Activated CD4-positive, alpha-beta memory T cell treated with anti-CD3 and anti-CD28 coated beads, Interleukin-2, amount 10 ng/mL, durations not matched to agents 7 days and 5 days (primary cell): ENCODE data around the gene ARRDC1. TPM values are rescaled to one million over a fixed set of nuclear protein-coding genes. Genes with fewer than 3 reads are reported as not detected.
A peak's percentile ranks its signal among the peaks of the same experiment; 100 is the strongest.

ENCODE experiments used
- CTCF ChIA-PET: fragments of 350-600 bp; sonication (Branson Sonifier 250); formaldehyde crosslinking; loops from one replicate; lab custom pipeline; 2021; ENCODE audit warnings: antibody characterized with exemption, inconsistent platforms; lab: Charles Lee
- POLR2A ChIA-PET: fragments of 350-600 bp; sonication (Branson Sonifier 250); formaldehyde crosslinking; loops from one replicate; lab custom pipeline; 2021; ENCODE audit warnings: antibody characterized with exemption; lab: Charles Lee
- DNase-seq: peaks from one replicate; pipeline ENCODE4 v3.0.0-alpha.2; 2020
- H3K27ac Mint-ChIP-seq: one replicate; pipeline ENCODE4 v1.8.0; 2021; ENCODE audit warnings: mild to moderate bottlenecking, mixed read lengths
- H3K27me3 Mint-ChIP-seq: one replicate; pipeline ENCODE4 v1.8.0; 2021; ENCODE audit warnings: mixed read lengths
- H3K36me3 Mint-ChIP-seq: one replicate; pipeline ENCODE4 v1.8.0; 2021; ENCODE audit warnings: low read depth, mixed read lengths
- H3K4me1 Mint-ChIP-seq: one replicate; pipeline ENCODE4 v1.8.0; 2021; ENCODE audit warnings: mixed read lengths
- H3K4me3 Mint-ChIP-seq: one replicate; pipeline ENCODE4 v1.8.0; 2021; ENCODE audit warnings: mild to moderate bottlenecking, mixed read lengths
- H3K9me3 Mint-ChIP-seq: one replicate; pipeline ENCODE4 v1.8.0; 2021; ENCODE audit warnings: mixed read lengths
- total RNA-seq, 2 experiments: library from RNA; stranded (reverse); gene quantifications; one replicate each; pipeline ENCODE4 v1.2.3, GENCODE V29; 2021

The ARRDC1 gene
- total RNA-seq, 2 experiments from 2014 or later: 49.8 to 55.9 TPM

DNA sequence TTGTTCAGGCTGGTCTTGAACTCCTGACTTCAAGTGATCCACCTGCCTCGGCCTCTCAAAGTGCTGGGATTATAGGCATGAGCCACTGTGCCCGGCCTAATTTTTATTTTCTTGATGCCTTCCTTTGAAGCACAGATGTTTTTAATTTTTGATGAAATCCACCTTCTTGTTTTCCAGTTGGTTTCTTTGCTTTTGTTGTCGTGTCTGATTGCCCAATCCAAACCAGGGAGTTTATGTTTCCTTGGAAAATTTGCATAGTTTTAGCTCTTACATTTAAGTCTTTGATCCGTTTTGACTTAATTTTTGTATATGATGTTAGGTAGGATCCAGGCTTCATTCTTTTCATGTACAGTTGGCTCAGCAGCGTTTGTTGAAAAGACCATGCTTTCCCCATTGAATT, 28.5 kb downstream of the ARRDC1 start:
- Mint-ChIP-seq H3K4me1 (peaks cover 43% of the 10 kb centered on the region), H3K9me3 (no peaks in the 10 kb centered on the region), H3K27ac (no peak overlapping the region), H3K27me3 (no peaks in the 10 kb centered on the region), H3K4me3 (no peak overlapping the region), H3K36me3 (peaks cover 7% of the 10 kb centered on the region)
- ChIA-PET CTCF (no interaction called here), POLR2A (no interaction called here)
- DNase-seq: no peak

DNA sequence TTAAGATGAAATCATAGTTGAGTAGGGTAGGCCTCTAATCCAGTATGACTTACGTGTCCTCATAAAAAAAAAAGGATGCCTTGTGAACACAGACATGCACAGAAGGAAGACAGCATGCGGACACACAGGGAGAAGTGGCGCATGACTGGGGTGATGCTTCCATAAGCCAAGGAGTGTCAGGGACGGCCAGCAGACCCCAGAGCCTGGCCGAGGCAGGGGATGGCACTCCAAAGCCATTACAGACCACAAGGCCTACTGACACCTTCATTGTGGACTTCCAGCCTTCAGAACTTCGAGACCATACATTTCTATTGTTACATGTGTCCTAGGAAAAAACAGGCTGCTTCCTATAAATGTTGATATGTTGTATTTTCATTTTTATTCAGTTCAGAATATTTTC, 33.2 kb downstream of the ARRDC1 start:
- Mint-ChIP-seq H3K4me1 (peaks cover 36% of the 10 kb centered on the region), H3K4me3 (peak overlapping the region; percentile 69), H3K27me3 (no peaks in the 10 kb centered on the region), H3K27ac (peak overlapping the region; percentile 78), H3K36me3 (peaks cover 30% of the 10 kb centered on the region), H3K9me3 (no peaks in the 10 kb centered on the region)
- DNase-seq: no peak
- CTCF ChIA-PET: interaction anchor here (1.4 kb wide), 1 partner anchor 20 kb away, joined by 4 read pairs; the partner anchor contains the start of gene EHMT1
- POLR2A ChIA-PET: interaction anchor here (1.3 kb wide), 1 partner anchor 10 kb away, joined by 3 read pairs; no protein-coding TSS in a partner anchor

DNA sequence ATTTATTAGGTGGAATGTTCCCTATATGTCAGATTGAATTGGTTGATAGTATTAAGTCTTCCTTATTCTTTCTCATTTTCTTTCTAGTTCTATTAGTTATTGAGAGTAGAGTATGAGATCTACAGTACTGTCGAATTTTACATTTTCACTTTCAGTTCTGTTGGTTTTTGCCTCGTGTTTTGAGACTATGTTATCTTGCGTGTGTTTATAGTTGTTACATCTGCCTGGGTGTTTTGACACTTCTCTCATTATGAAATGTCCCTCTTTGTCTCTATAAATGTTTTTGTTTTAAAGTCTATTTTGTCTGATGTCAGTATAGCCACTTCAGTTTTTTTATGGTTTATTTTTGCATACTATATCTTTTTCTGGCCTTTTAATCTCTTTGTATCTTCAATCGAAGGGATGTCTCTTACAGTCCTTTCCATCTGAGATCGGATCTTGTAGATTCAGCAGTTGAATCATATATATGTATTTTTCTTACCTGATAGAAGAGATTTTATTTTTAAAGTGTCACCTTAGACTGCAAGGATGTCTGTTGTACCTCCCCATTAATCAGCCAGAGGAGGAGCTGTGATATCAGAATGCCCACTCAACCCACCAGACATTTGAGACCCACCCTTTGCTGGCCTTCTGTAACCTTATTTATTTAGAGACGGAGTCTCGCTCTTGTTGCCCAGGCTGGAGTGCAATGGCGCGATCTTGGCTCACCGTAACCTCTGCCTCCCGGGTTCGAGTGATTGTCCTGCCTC, 34.0 kb downstream of the ARRDC1 start:
- no peak for DNase-seq
- Mint-ChIP-seq H3K4me1 (peaks cover 36% of the 10 kb centered on the region), H3K4me3 (peak overlapping the region; percentile 69), H3K9me3 (no peaks in the 10 kb centered on the region), H3K36me3 (peaks cover 34% of the 10 kb centered on the region), H3K27me3 (no peaks in the 10 kb centered on the region), H3K27ac (peak overlapping the region; percentile 78)
- ChIA-PET POLR2A (interaction anchor here (1.4 to 1.8 kb wide), 3 partner anchors 9 to 20 kb away, joined by 4 to 7 read pairs (median 4); partner anchors contain the start of gene EHMT1), CTCF (interaction anchor here (1.4 kb wide), 1 partner anchor 20 kb away, joined by 3 read pairs; no protein-coding TSS in a partner anchor)

DNA sequence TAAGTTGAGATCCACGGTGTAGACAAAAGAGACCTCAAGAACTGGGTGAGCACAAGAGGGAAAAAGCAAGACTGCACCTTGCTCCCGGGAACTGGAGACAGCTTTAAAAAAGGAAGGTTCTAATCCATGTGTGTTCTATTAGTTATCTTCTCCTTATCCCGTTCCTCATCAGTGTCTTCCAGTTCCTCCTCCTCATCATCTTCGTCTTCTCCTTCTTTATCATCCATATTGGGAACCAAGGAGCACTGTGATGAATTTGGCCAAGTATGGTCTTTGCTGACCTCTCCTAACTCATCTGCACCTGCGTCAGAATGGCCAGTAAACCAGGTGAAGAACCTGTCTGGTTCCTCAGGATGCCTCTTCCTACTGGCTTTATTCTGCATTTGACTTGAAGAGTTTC, 35.4 kb downstream of the ARRDC1 start:
- CTCF ChIA-PET: interaction anchor here (1.4 kb wide), 1 partner anchor 21 kb away, joined by 3 read pairs; no protein-coding TSS in a partner anchor

DNA sequence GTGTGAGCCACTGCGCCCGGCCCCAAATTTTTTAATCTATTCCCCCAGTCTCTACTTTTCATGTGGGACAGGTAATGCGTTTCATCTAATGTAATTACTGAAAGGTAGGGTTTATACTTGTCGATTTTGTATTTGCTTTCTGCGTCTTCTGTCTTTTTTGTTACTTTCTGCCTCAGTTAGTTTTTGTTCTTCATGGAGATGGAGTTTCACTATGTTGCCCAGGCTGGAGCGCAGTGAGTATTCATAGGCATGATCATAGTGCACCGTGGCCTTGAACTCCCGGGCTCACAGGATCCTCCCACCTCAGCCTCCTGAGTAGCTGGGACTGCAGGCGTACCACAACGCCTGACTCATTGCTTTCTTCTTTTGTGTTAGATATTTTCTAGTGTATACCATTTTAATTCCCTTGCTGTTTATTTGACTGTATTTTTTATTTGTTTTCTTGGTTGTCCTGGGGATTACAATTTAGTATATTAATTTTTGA, 36.7 kb downstream of the ARRDC1 start:
- no peak for DNase-seq
- no peaks in the 10 kb centered on the region for H3K27me3 Mint-ChIP-seq
- H3K27ac Mint-ChIP-seq: no peak overlapping the region
- H3K4me1 Mint-ChIP-seq: peaks cover 44% of the 10 kb centered on the region
- ChIA-PET CTCF (no interaction called here), POLR2A (interaction anchor here (0.8 kb wide), 1 partner anchor 14 kb away, joined by 3 read pairs; no protein-coding TSS in a partner anchor)
- peaks cover 42% of the 10 kb centered on the region for H3K36me3 Mint-ChIP-seq
- H3K9me3 Mint-ChIP-seq: no peaks in the 10 kb centered on the region
- no peak overlapping the region for H3K4me3 Mint-ChIP-seq

More for the DNA sequence above, 35.4 kb downstream of the ARRDC1 start:
- H3K4me1 Mint-ChIP-seq: peaks cover 36% of the 10 kb centered on the region
- POLR2A ChIA-PET: interaction anchor here (1.4 to 1.8 kb wide), 3 partner anchors 8 to 22 kb away, joined by 4 to 7 read pairs (median 4); partner anchors contain the start of gene EHMT1
- H3K36me3 Mint-ChIP-seq: peaks cover 38% of the 10 kb centered on the region
- no peaks in the 10 kb centered on the region for H3K9me3 Mint-ChIP-seq
- H3K27me3 Mint-ChIP-seq: no peaks in the 10 kb centered on the region
- no peak overlapping the region for H3K4me3 Mint-ChIP-seq
- no peak for DNase-seq
- no peak overlapping the region for H3K27ac Mint-ChIP-seq

DNA sequence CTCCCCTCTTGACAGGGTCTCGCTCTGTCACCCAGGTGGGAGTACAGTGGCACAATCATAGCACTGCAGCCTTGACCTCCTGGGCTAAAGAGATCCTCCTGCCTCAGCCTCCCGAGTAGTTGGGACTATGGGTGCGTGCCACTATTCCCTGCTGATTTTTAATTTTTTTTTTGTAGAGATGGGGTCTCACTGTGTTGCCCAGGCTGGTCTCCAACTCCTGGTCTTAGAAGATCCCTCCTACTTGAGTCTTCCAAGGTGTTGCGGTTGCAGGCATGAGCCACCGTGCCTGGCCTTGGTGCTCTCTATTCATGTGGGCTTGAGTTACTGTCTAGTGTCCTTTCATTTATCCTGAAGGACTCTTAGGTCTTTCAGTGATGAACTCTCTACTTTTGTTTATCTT, 37.4 kb downstream of the ARRDC1 start:
- no peak overlapping the region for H3K4me3 Mint-ChIP-seq

DNA sequence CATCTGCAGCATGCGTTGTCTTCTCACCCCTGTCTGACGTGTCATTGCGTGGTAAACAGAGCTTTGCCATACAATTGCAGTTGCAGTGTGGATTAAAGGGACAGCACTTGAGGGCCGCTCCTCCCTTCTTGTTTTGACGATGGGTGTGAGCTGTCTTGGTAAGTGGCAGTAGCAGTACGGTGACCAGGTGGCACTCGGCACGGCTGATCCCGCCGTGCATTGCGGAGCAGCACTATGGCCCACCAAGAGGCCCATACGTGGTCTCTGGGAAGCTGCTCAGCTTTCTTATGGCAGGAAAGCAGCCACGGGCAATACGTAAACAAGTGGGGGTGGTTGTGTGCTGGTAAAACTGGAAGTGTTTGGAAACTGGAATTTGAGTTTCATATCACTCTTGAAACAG, 38.4 kb downstream of the ARRDC1 start:
- no peaks in the 10 kb centered on the region for H3K9me3 Mint-ChIP-seq
- no peak overlapping the region for H3K4me3 Mint-ChIP-seq
- peaks cover 47% of the 10 kb centered on the region for H3K4me1 Mint-ChIP-seq
- peaks cover 50% of the 10 kb centered on the region for H3K36me3 Mint-ChIP-seq
- ChIA-PET POLR2A (no interaction called here), CTCF (no interaction called here)
- no peak overlapping the region for H3K27ac Mint-ChIP-seq
- DNase-seq: no peak
- H3K27me3 Mint-ChIP-seq: no peaks in the 10 kb centered on the region

More for the DNA sequence above, 37.4 kb downstream of the ARRDC1 start:
- ChIA-PET POLR2A (no interaction called here), CTCF (no interaction called here)
- Mint-ChIP-seq H3K36me3 (peaks cover 46% of the 10 kb centered on the region), H3K4me1 (peaks cover 48% of the 10 kb centered on the region), H3K9me3 (no peaks in the 10 kb centered on the region), H3K27ac (no peak overlapping the region), H3K27me3 (no peaks in the 10 kb centered on the region)
- no peak for DNase-seq

DNA sequence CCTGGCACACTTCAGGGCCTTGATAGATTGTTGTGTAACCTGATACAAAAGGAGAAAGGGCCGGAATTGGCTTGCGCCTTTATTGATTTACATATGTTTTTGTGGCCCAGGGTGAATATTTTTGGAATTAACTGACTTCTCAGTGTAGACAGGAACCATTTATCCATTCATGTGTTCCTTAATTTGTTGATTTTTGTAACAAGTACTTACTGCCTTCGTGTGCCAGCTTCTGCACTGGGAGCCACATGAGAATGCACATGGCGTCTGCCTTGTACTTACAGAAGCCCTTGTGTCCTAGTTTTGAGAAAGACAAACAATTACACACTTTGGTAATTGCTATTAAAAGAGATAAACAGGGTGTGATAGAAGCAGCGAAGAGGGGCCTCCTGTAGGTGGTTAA, 39.7 kb downstream of the ARRDC1 start:
- Mint-ChIP-seq H3K4me1 (peaks cover 47% of the 10 kb centered on the region), H3K27me3 (no peaks in the 10 kb centered on the region), H3K36me3 (peaks cover 51% of the 10 kb centered on the region), H3K4me3 (no peak overlapping the region), H3K9me3 (no peaks in the 10 kb centered on the region), H3K27ac (no peak overlapping the region)
- ChIA-PET POLR2A (no interaction called here), CTCF (no interaction called here)
- no peak for DNase-seq

DNA sequence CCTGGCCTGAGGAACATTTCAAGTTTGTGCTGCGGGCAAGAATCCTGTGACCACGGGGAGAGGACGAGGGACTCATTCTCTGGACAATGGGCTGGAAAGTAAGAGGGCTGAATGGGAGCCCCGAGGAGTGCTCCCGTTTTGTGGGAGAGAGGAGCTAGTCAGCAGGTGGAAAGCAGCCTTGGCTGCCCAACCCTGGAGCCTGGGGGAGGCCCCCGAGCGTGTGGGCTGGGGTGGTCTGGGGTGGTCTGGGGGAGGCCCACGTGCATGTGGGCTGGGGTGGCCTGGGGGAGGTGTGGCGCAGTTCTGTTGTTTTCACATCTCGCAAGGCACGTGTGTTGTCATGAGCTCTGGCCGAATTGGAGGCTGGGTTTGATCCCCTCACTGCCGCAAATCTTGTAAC, 40.9 kb downstream of the ARRDC1 start:
- DNase-seq: no peak
- Mint-ChIP-seq H3K36me3 (peaks cover 52% of the 10 kb centered on the region), H3K27ac (no peak overlapping the region), H3K9me3 (no peaks in the 10 kb centered on the region), H3K27me3 (no peaks in the 10 kb centered on the region), H3K4me3 (no peak overlapping the region), H3K4me1 (peaks cover 48% of the 10 kb centered on the region)
- POLR2A ChIA-PET: no interaction called here
- CTCF ChIA-PET: no interaction called here

DNA sequence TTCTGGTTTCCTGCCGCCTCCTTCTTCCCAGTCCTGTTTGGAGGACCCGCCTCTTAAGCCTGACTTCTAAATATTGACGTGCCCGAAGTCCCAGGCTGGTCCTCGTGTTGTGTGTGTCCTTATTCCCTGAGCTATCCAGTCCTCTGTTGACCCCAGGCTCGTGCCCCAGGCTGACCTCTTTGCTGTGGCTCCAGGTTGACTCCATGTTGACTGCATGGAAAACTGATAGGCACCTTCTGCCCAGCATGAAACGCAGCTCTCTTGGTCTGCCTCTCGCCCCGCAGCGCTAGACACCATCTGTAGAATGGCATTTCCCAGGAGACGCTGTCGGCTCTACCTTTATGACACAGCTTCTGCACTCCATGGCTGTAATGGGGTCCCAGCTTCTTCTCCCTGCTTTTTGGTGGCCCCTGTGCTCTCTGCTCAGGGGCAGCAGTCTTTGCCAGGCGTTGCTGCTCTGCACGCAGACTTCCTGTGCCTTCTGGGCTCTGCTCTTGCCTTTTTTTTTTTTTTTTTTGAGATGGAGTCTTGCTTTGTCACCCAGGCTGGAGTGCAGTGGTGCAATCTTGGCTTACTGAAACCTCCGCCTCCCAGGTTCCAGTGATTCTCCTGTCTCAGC, 41.7 kb downstream of the ARRDC1 start:
- Mint-ChIP-seq H3K4me1 (peaks cover 43% of the 10 kb centered on the region), H3K27ac (peak overlapping the region; percentile 49), H3K36me3 (peaks cover 49% of the 10 kb centered on the region), H3K9me3 (no peaks in the 10 kb centered on the region), H3K27me3 (no peaks in the 10 kb centered on the region), H3K4me3 (no peak overlapping the region)
- DNase-seq: no peak
- ChIA-PET CTCF (interaction anchor here (0.7 kb wide), 1 partner anchor 284 kb away, joined by 3 read pairs; no protein-coding TSS in a partner anchor), POLR2A (no interaction called here)

DNA sequence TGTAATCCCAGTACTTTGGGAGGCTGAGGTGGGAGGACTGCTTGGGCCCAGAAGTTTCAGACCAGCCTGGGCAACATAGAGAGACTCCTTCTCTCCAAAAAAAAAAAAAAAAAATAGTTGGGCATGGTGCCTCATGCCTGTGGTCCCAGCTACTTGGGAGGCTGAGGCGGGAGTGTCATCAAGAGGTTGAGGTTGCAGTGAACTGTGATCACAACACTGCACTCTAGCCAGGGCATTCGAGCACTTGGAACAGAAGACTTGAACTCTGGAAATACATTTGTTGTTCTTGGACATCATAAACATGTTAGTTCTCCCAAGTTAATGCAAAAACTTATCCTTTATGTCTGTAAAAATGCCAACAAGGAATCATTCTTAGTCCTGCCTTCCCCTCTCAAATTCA, 42.9 kb downstream of the ARRDC1 start:
- DNase-seq: no peak
- H3K27ac Mint-ChIP-seq: no peak overlapping the region
- ChIA-PET CTCF (interaction anchor here (1.0 kb wide), 1 partner anchor 24 kb away, joined by 3 read pairs; no protein-coding TSS in a partner anchor), POLR2A (interaction anchor here (1.6 kb wide), 1 partner anchor 8 kb away, joined by 4 read pairs; no protein-coding TSS in a partner anchor)
- H3K4me3 Mint-ChIP-seq: no peak overlapping the region
- H3K4me1 Mint-ChIP-seq: peaks cover 42% of the 10 kb centered on the region
- no peaks in the 10 kb centered on the region for H3K27me3 Mint-ChIP-seq
- no peaks in the 10 kb centered on the region for H3K9me3 Mint-ChIP-seq
- peaks cover 47% of the 10 kb centered on the region for H3K36me3 Mint-ChIP-seq

DNA sequence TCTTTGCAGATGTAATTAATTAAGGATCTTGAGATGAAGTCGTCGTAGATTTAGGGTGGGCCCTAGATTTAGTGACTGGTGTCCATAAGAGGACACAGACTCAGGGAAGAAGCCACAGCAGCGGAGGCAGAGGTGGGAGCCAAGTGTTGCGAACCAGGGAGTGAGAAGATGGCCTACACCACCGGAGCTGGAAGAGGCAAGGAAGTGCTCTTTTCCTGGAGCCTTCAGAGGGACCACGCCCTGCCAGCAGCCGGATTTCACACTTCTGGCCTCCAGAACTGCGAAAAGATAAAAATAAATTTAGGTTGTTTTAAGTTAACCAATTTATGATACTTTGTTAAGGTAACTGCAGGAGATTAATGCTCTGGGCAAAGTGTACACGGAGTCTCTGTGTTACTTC, 44.1 kb downstream of the ARRDC1 start:
- peaks cover 36% of the 10 kb centered on the region for H3K4me1 Mint-ChIP-seq
- CTCF ChIA-PET: no interaction called here
- H3K9me3 Mint-ChIP-seq: no peaks in the 10 kb centered on the region
- H3K4me3 Mint-ChIP-seq: no peak overlapping the region
- H3K27ac Mint-ChIP-seq: peak overlapping the region; percentile 52
- no peak for DNase-seq
- POLR2A ChIA-PET: interaction anchor here (1.1 kb wide), 1 partner anchor 30 kb away, joined by 3 read pairs; no protein-coding TSS in a partner anchor
- H3K27me3 Mint-ChIP-seq: no peaks in the 10 kb centered on the region
- H3K36me3 Mint-ChIP-seq: peaks cover 47% of the 10 kb centered on the region

DNA sequence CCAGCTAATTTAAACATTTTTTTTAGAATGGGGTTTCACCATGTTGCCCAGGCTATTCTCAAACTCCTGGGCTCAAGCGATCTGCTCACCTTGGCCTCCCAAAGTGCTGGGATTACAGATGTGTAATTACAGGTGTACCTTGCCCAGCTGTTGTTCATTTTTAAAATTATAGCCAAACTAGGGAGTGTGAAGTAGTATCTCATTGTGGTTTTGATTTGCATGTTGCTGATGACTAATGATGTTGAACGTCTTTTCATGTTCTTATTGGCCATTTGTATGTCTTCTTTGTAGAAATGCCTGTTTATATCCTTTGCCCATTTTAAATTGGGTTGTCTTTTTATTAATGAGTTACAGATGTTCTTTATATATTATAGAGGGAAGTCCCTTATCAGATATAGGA, 44.8 kb downstream of the ARRDC1 start:
- Mint-ChIP-seq H3K27me3 (no peaks in the 10 kb centered on the region), H3K27ac (peak overlapping the region; percentile 47), H3K4me3 (no peak overlapping the region), H3K36me3 (peaks cover 45% of the 10 kb centered on the region), H3K9me3 (no peaks in the 10 kb centered on the region), H3K4me1 (peaks cover 36% of the 10 kb centered on the region)
- ChIA-PET POLR2A (interaction anchor here (1.1 kb wide), 1 partner anchor 31 kb away, joined by 3 read pairs; no protein-coding TSS in a partner anchor), CTCF (no interaction called here)
- DNase-seq: no peak
